ENCODE data around the gene LAMA4.

- no peak for TF ChIP-seq CTCF (IDR thresholded peaks at IDR 0.05)
- TF ChIP-seq EP300 (IDR thresholded peaks at IDR 0.05) = no peak
These were observed 97.7 kb downstream of the LAMA4 start for GRCh38 chr6:112156668-112157067.
